IMR-90 (cell line): Measurements from ENCODE around the gene SCNN1B. TPM values are rescaled to one million over a fixed set of nuclear protein-coding genes. Genes with fewer than 3 reads are reported as not detected.

Experiments
- ATAC-seq: fragments of 200-7000 bp; cut with Tn5 transposase; 2 replicates; pipeline ENCODE4 v1.9.1; 2020; ENCODE audit warnings: low read depth, mild to moderate bottlenecking, moderate library complexity
- BruUV-seq: library from RNA; stranded (reverse); fragments of 400-500 nt; replicated peaks from 2 replicates; lab custom pipeline; 2021; lab: Mats Ljungman, UMichigan
- CTCF ChIA-PET: fragments of 300-600 bp; formaldehyde crosslinking; extraction: SDS; loops from one replicate; lab custom pipeline; 2021; ENCODE audit warnings: antibody characterized with exemption; lab: Yijun Ruan, JAX
- POLR2A ChIA-PET: fragments of 300-600 bp; sonication (Branson Sonifier 250); formaldehyde crosslinking; loops from one replicate; lab custom pipeline; 2022; ENCODE audit warnings: antibody characterized with exemption; ENCODE audit not compliant: unreplicated experiment; lab: Charles Lee
- DNase-seq: peaks from one replicate; pipeline ENCODE4 v3.0.0; 2013
- H2AFZ ChIP-seq: replicated peaks from 2 replicates; pipeline ENCODE3; 2013; ENCODE audit warnings: low read length, mild to moderate bottlenecking; ENCODE audit not compliant: poor library complexity
- H2AK5ac ChIP-seq: 2 replicates; pipeline ENCODE4 v1.6.1; 2013; ENCODE audit warnings: low read depth, low read length, inconsistent platforms
- H2AK9ac ChIP-seq: replicated peaks from 2 replicates; pipeline ENCODE3; 2013; ENCODE audit warnings: mild to moderate bottlenecking, low read depth, low read length, moderate library complexity; ENCODE audit not compliant: poor library complexity
- H2BK120ac ChIP-seq: 2 replicates; pipeline ENCODE4 v1.6.1; 2013; ENCODE audit warnings: low read depth, low read length, inconsistent platforms
- H2BK15ac ChIP-seq: 3 replicates; pipeline ENCODE4 v1.6.1; 2013; ENCODE audit warnings: low read depth, low read length, inconsistent platforms
- H2BK20ac ChIP-seq: 2 replicates; pipeline ENCODE4 v1.6.1; 2013; ENCODE audit warnings: low read depth, mild to moderate bottlenecking, inconsistent platforms, low read length, moderate library complexity
- H2BK5ac ChIP-seq: 2 replicates; pipeline ENCODE4 v1.6.1; 2013; ENCODE audit warnings: mild to moderate bottlenecking, low read depth, low read length, inconsistent platforms; ENCODE audit not compliant: poor library complexity, severe bottlenecking
- H3K14ac ChIP-seq: replicated peaks from 2 replicates; pipeline ENCODE4 v1.6.1; 2013; ENCODE audit warnings: low read depth, low read length, inconsistent platforms
- H3K18ac ChIP-seq: 2 replicates; pipeline ENCODE4 v1.6.1; 2013; ENCODE audit warnings: low read depth, low read length, control low read depth
- H3K23ac ChIP-seq: 2 replicates; pipeline ENCODE4 v1.6.1; 2013; ENCODE audit warnings: low read depth, low read length, inconsistent platforms
- H3K27ac ChIP-seq: 2 replicates; pipeline ENCODE4 v1.5.1; 2013; ENCODE audit warnings: mild to moderate bottlenecking, control low read depth, low read length; ENCODE audit not compliant: insufficient read depth
- H3K27me3 ChIP-seq: 2 replicates; pipeline ENCODE4 v1.6.1; 2013; ENCODE audit warnings: low read length; ENCODE audit not compliant: control insufficient read depth, insufficient read depth
- H3K36me3 ChIP-seq: 2 replicates; pipeline ENCODE4 v1.6.1; 2013; ENCODE audit warnings: low read length, mixed read lengths; ENCODE audit not compliant: control insufficient read depth, insufficient read depth
- H3K4ac ChIP-seq: 2 replicates; pipeline ENCODE4 v1.6.1; 2013; ENCODE audit warnings: low read depth, low read length, inconsistent platforms
- H3K4me1 ChIP-seq: 2 replicates; pipeline ENCODE4 v1.6.1; 2013; ENCODE audit warnings: low read length, mixed read lengths; ENCODE audit not compliant: control insufficient read depth, insufficient read depth
- H3K4me2 ChIP-seq: 2 replicates; pipeline ENCODE4 v1.6.1; 2013; ENCODE audit warnings: low read depth, mild to moderate bottlenecking, control low read depth, low read length, moderate library complexity
- H3K4me3 ChIP-seq: 2 replicates; pipeline ENCODE4 v1.5.1; 2013; ENCODE audit warnings: low read depth, mild to moderate bottlenecking, control low read depth, low read length, moderate library complexity; ENCODE audit not compliant: insufficient read depth
- H3K56ac ChIP-seq: 2 replicates; pipeline ENCODE4 v1.6.1; 2013; ENCODE audit warnings: low read length, inconsistent platforms; ENCODE audit not compliant: insufficient read depth; ENCODE audit errors: extremely low read depth
- H3K79me1 ChIP-seq, 2 experiments: 2 replicates each; pipeline ENCODE4 v1.6.1; 2013; ENCODE audit warnings: low read length in 2 of 2, inconsistent platforms in 1 of 2, low read depth in 1 of 2
- H3K9ac ChIP-seq: 2 replicates; pipeline ENCODE4 v1.6.1; 2013; ENCODE audit warnings: low read depth, low read length, control low read depth
- H3K9me1 ChIP-seq: 2 replicates; pipeline ENCODE4 v1.6.1; 2013; ENCODE audit warnings: low read length, inconsistent platforms; ENCODE audit not compliant: insufficient read depth
- H3K9me3 ChIP-seq: 2 replicates; pipeline ENCODE4 v1.6.1; 2013; ENCODE audit warnings: low read length; ENCODE audit not compliant: control insufficient read depth, insufficient read depth
- H4K20me1 ChIP-seq: 2 replicates; pipeline ENCODE4 v1.6.1; 2013; ENCODE audit warnings: low read length, inconsistent platforms; ENCODE audit not compliant: insufficient read depth
- H4K5ac ChIP-seq: 2 replicates; pipeline ENCODE4 v1.6.1; 2013; ENCODE audit warnings: mild to moderate bottlenecking, low read depth, low read length, control low read depth
- H4K8ac ChIP-seq, 2 experiments: 2 replicates each; pipeline ENCODE4 v1.6.1; 2013; ENCODE audit warnings: low read depth in 2 of 2, low read length in 2 of 2, control low read depth in 1 of 2, inconsistent platforms in 1 of 2
- H4K91ac ChIP-seq: 2 replicates; pipeline ENCODE4 v1.6.1; 2013; ENCODE audit warnings: low read depth, low read length, inconsistent platforms; ENCODE audit not compliant: insufficient read depth
- BHLHE40 ChIP-seq: fragments of 150-350 bp; IDR thresholded peaks from 2 replicates; pipeline ENCODE4 v1.6.1; 2016; ENCODE audit warnings: mild to moderate bottlenecking, low read depth, low read length
- CEBPB ChIP-seq: IDR thresholded peaks from 2 replicates; pipeline ENCODE4 v1.6.1; 2012; ENCODE audit warnings: low read depth, low read length, improper control_type of control experiment
- CHD1 ChIP-seq: IDR thresholded peaks from 2 replicates; pipeline ENCODE4 v1.6.1; 2012; ENCODE audit warnings: low read depth, low read length, improper control_type of control experiment
- CTCF ChIP-seq: conservative IDR thresholded peaks from 2 replicates; pipeline ENCODE4 v1.5.1; 2012; ENCODE audit warnings: mild to moderate bottlenecking, low read depth, low read length, improper control_type of control experiment
- FOS ChIP-seq: fragments of 150-350 bp; IDR thresholded peaks from 2 replicates; pipeline ENCODE4 v1.6.1; 2016; ENCODE audit warnings: low read depth, low read length
- MAFK ChIP-seq: IDR thresholded peaks from 2 replicates; pipeline ENCODE4 v1.6.1; 2012; ENCODE audit warnings: low read depth, low read length, improper control_type of control experiment
- MAZ ChIP-seq: IDR thresholded peaks from 2 replicates; pipeline ENCODE4 v1.6.1; 2012; ENCODE audit warnings: low read depth, mild to moderate bottlenecking, low read length, improper control_type of control experiment, moderate library complexity, borderline replicate concordance
- MXI1 ChIP-seq: IDR thresholded peaks from 2 replicates; pipeline ENCODE4 v1.6.1; 2012; ENCODE audit warnings: low read depth, mild to moderate bottlenecking, low read length, moderate library complexity, borderline replicate concordance
- NFE2L2 ChIP-seq: fragments of 150-350 bp; IDR thresholded peaks from 2 replicates; pipeline ENCODE4 v1.6.1; 2016; ENCODE audit warnings: low read depth, mild to moderate bottlenecking, low read length
- POLR2A ChIP-seq: IDR thresholded peaks from 2 replicates; pipeline ENCODE4 v1.6.1; 2012; ENCODE audit warnings: mild to moderate bottlenecking, low read depth, low read length
- RAD21 ChIP-seq: IDR thresholded peaks from 2 replicates; pipeline ENCODE4 v1.6.1; 2012; ENCODE audit warnings: low read length, improper control_type of control experiment
- RCOR1 ChIP-seq: IDR thresholded peaks from 2 replicates; pipeline ENCODE4 v1.6.1; 2012; ENCODE audit warnings: mild to moderate bottlenecking, low read length, improper control_type of control experiment; ENCODE audit not compliant: insufficient replicate concordance
- RFX5 ChIP-seq: IDR thresholded peaks from 2 replicates; pipeline ENCODE4 v1.8.0; 2012; ENCODE audit warnings: low read depth, mild to moderate bottlenecking, low read length, moderate library complexity
- SMC3 ChIP-seq: fragments of 150-350 bp; IDR thresholded peaks from 2 replicates; pipeline ENCODE4 v1.6.1; 2016; ENCODE audit warnings: low read depth, mild to moderate bottlenecking, antibody characterized with exemption, low read length, moderate library complexity
- WGBS, 2 experiments: methylation state at CpG; one replicate each; pipeline versions ENCODE4 v1.1.5 to v1.1.7; 2013; ENCODE audit warnings: missing lambda C conversion rate in 2 of 2; ENCODE audit not compliant: insufficient read length in 1 of 2; ENCODE audit errors: extremely low coverage in 2 of 2; 5-methylcytosine and 5-hydroxymethylcytosine counted together
- dilution Hi-C: fragments of 300-500 bp; cut with HindIII; formaldehyde crosslinking; loops from one replicate; pipeline ENCODE4 v1.14.3; 2018; ENCODE audit warnings: low sequenced_read_pairs; ENCODE audit not compliant: unreplicated experiment
- in situ Hi-C: fragments of 300-500 bp; cut with MboI; formaldehyde crosslinking; loops from 3 replicates; pipeline ENCODE4 v1.14.3; 2019; ENCODE audit warnings: low sequenced_read_pairs, inconsistent platforms, mixed read lengths
- intact Hi-C: fragments of 100-400 bp; cut with micrococcal nuclease; formaldehyde crosslinking; loops from 2 replicates; pipeline ENCODE4 v1.10.0; 2022
- polyA plus RNA-seq, 3 experiments: library from polyadenylated mRNA; depleted of rRNA; stranded (reverse); fragments of >200 nt; gene quantifications; 2 replicates each; pipeline ENCODE4 v1.2.3, GENCODE V29; 2012; ENCODE audit warnings: low replicate concordance in 1 of 3
- total RNA-seq: library from RNA; depleted of rRNA; stranded (reverse); fragments of >200 nt; gene quantifications from 2 replicates; pipeline ENCODE4 v1.2.3, GENCODE V29; 2012
- TF ChIP-seq, protein P1 (sequence below): fragments of 150-350 bp; IDR thresholded peaks from 2 replicates; pipeline ENCODE4 v1.6.1; 2016; ENCODE audit warnings: low read depth, mild to moderate bottlenecking, low read length, moderate library complexity, borderline replicate concordance
- TF ChIP-seq, protein P2 (sequence below): fragments of 150-350 bp; IDR thresholded peaks from 2 replicates; pipeline ENCODE4 v1.6.1; 2017; ENCODE audit warnings: mild to moderate bottlenecking, antibody characterized with exemption, low read length, low read depth

The SCNN1B gene
- total and polyA plus RNA-seq, 2 of the 4 experiments (the other 2 are of a cell fraction) = not detected

DNA sequence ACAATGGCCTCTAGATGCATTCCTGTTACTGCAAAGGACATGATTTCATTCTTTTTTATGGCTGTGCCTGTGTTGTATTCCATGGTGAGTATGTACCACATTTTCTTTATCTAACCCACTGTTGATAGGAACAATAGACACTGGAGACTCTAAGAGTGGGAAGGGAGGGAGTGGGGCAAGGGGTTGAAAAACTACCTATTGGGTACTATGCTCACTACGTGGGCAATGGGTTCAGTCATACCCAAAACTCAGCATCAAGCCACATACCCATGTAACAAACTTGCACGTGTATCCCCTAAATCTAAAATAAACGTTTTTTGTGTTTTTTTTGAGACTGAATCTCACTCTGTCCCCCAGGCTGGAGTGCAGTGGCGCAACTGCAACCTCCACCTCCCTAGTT is 47.1 kb upstream of the SCNN1B start:
- H4K5ac ChIP-seq = no peak overlapping the region
- H2AFZ ChIP-seq = no peak overlapping the region
- H3K9me3 ChIP-seq = no peaks in the 10 kb centered on the region
- DNase-seq (no peak), ATAC-seq (no peak)
- H4K20me1 ChIP-seq = no peaks in the 10 kb centered on the region
- no peak overlapping the region for H3K4me2 ChIP-seq
- in situ Hi-C loops = no loop called here
- no peak overlapping the region for H3K4me3 ChIP-seq
- peaks cover 1% of the 10 kb centered on the region; the same call in 1 of the 2 replicates for H3K27me3 ChIP-seq
- POLR2A ChIA-PET = no interaction called here
- H2AK9ac ChIP-seq = no peak overlapping the region
- no peak overlapping the region for H2BK120ac ChIP-seq
- no peaks in the 10 kb centered on the region for H3K9me1 ChIP-seq
- no peak overlapping the region for H3K4ac ChIP-seq
- no peak overlapping the region for H3K23ac ChIP-seq
- no peak overlapping the region for H3K56ac ChIP-seq
- no TSS peak for BruUV-seq
- dilution Hi-C loops = no loop called here
- no peak overlapping the region for H3K18ac ChIP-seq
- H3K4me1 ChIP-seq = no peaks in the 10 kb centered on the region
- H3K27ac ChIP-seq = no peak overlapping the region
- H2BK15ac ChIP-seq = no peak overlapping the region
- no peak overlapping the region for H3K9ac ChIP-seq
- H3K36me3 ChIP-seq = no peaks in the 10 kb centered on the region
- TF ChIP-seq NFE2L2 (no peak), CHD1 (no peak), CEBPB (no peak), BHLHE40 (no peak), RCOR1 (no peak), CTCF (no peak), MAFK (no peak), FOS (no peak), POLR2A (no peak), SMC3 (no peak), RAD21 (no peak), MAZ (no peak), MXI1 (no peak), RFX5 (no peak)
- TF ChIP-seq, protein P1, sequence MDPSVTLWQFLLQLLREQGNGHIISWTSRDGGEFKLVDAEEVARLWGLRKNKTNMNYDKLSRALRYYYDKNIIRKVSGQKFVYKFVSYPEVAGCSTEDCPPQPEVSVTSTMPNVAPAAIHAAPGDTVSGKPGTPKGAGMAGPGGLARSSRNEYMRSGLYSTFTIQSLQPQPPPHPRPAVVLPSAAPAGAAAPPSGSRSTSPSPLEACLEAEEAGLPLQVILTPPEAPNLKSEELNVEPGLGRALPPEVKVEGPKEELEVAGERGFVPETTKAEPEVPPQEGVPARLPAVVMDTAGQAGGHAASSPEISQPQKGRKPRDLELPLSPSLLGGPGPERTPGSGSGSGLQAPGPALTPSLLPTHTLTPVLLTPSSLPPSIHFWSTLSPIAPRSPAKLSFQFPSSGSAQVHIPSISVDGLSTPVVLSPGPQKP = no peak
- TF ChIP-seq, protein P2, sequence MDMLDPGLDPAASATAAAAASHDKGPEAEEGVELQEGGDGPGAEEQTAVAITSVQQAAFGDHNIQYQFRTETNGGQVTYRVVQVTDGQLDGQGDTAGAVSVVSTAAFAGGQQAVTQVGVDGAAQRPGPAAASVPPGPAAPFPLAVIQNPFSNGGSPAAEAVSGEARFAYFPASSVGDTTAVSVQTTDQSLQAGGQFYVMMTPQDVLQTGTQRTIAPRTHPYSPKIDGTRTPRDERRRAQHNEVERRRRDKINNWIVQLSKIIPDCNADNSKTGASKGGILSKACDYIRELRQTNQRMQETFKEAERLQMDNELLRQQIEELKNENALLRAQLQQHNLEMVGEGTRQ = no peak
- WGBS, 2 experiments = no CpG with 5 or more reads among the region's 4 CpGs
- no peak overlapping the region for H2BK20ac ChIP-seq
- no peak overlapping the region for H3K14ac ChIP-seq
- H3K79me1 ChIP-seq = no peaks in the 10 kb centered on the region
- no peak overlapping the region for H2BK5ac ChIP-seq
- H4K91ac ChIP-seq = no peak overlapping the region
- CTCF ChIA-PET = no interaction called here
- no peak overlapping the region for H2AK5ac ChIP-seq
- no peak overlapping the region for H4K8ac ChIP-seq
- intact Hi-C loops = no loop called here
